MCF 10A (cell line): ENCODE data around the gene RAD51B. TPM values are rescaled to one million over a fixed set of nuclear protein-coding genes. Genes with fewer than 3 reads are reported as not detected.
A peak's percentile ranks its signal among the peaks of the same experiment; 100 is the strongest.

Experiments
- BruUV-seq: library from RNA; stranded (reverse); fragments of 400-500 nt; replicated peaks from 2 replicates; lab custom pipeline; 2021; lab: Mats Ljungman, UMichigan
- CTCF ChIA-PET: fragments of 300-600 bp; sonication (Branson Sonifier 250); formaldehyde crosslinking; extraction: SDS; loops from one replicate; lab custom pipeline; 2021; ENCODE audit warnings: antibody characterized with exemption, inconsistent platforms; lab: Yijun Ruan, JAX
- POLR2A ChIA-PET: fragments of 300-600, 350-650 bp; sonication (Branson Sonifier 250); formaldehyde crosslinking; extraction: SDS; loops from one replicate; lab custom pipeline; 2020; ENCODE audit warnings: antibody characterized with exemption, inconsistent platforms; lab: Yijun Ruan, JAX
- DNase-seq: peaks from one replicate; pipeline ENCODE4 v3.0.0-alpha.2; 2018; ENCODE audit not compliant: unreplicated experiment
- H3K27ac Mint-ChIP-seq: one replicate; pipeline ENCODE4 v1.8.0; 2022; ENCODE audit warnings: mild to moderate bottlenecking, low read depth, mixed read lengths; ENCODE audit not compliant: unreplicated experiment
- H3K27me3 Mint-ChIP-seq: one replicate; pipeline ENCODE4 v1.8.0; 2022; ENCODE audit warnings: mixed read lengths; ENCODE audit not compliant: insufficient read depth, unreplicated experiment
- H3K36me3 Mint-ChIP-seq: one replicate; pipeline ENCODE4 v1.8.0; 2022; ENCODE audit warnings: mild to moderate bottlenecking, moderate library complexity, mixed read lengths; ENCODE audit not compliant: insufficient read depth, unreplicated experiment
- H3K4me1 Mint-ChIP-seq: one replicate; pipeline ENCODE4 v1.8.0; 2022; ENCODE audit warnings: mixed read lengths; ENCODE audit not compliant: insufficient read depth, unreplicated experiment
- H3K4me3 Mint-ChIP-seq: one replicate; pipeline ENCODE4 v1.8.0; 2022; ENCODE audit warnings: mild to moderate bottlenecking, moderate library complexity, mixed read lengths; ENCODE audit not compliant: unreplicated experiment
- H3K9me3 Mint-ChIP-seq: one replicate; pipeline ENCODE4 v1.8.0; 2022; ENCODE audit warnings: mixed read lengths; ENCODE audit not compliant: unreplicated experiment
- CTCF ChIP-seq: fragments of 200-600 bp; IDR thresholded peaks from one replicate; pipeline ENCODE4 v1.8.0; 2022; ENCODE audit warnings: antibody characterized with exemption, mild to moderate bottlenecking; ENCODE audit not compliant: unreplicated experiment
- intact Hi-C: fragments of 100-400 bp; cut with micrococcal nuclease; formaldehyde crosslinking; loops from 2 replicates; pipeline ENCODE4 v1.14.1; 2022
- total RNA-seq: library from RNA; stranded (reverse); gene quantifications from 2 replicates; pipeline ENCODE4 v1.2.3, GENCODE V29; 2022

Gene RAD51B
- total RNA-seq, 1 experiment from 2014 or later, result 14.6 TPM

- H3K36me3 Mint-ChIP-seq, result no peaks in the 10 kb centered on the region
- H3K27ac Mint-ChIP-seq, result peak overlapping the region; percentile 49
- no peaks in the 10 kb centered on the region for H3K9me3 Mint-ChIP-seq
- no TSS peak for BruUV-seq
- no peak overlapping the region for H3K4me3 Mint-ChIP-seq
- no peak for TF ChIP-seq CTCF
- no peaks in the 10 kb centered on the region for H3K27me3 Mint-ChIP-seq
- DNase-seq, result no peak
- peaks cover 21% of the 10 kb centered on the region for H3K4me1 Mint-ChIP-seq
- ChIA-PET POLR2A (interaction anchor here (0.7 to 1.5 kb wide), 9 partner anchors 31 to 520 kb away, joined by 3 to 8 read pairs (median 4); partner anchors contain the start of gene ZFP36L1), CTCF (interaction anchor here (0.6 to 1.3 kb wide), 3 partner anchors 33 to 190 kb away, joined by 3 to 5 read pairs (median 3); no protein-coding TSS in a partner anchor)
- intact Hi-C loops, result no loop called here
Observed at GRCh38 chr14:68513838-68514607, 694.4 kb downstream of the RAD51B start.

- H3K27me3 Mint-ChIP-seq, result no peaks in the 10 kb centered on the region
- peaks cover 4% of the 10 kb centered on the region for H3K36me3 Mint-ChIP-seq
- H3K4me3 Mint-ChIP-seq, result no peak overlapping the region
- CTCF ChIA-PET, result interaction anchor here (0.6 to 1.3 kb wide), 2 partner anchors 33 to 102 kb away, joined by 3 to 5 read pairs; no protein-coding TSS in a partner anchor
- POLR2A ChIA-PET, result interaction anchor here (0.7 to 1.5 kb wide), 6 partner anchors 9 to 259 kb away, joined by 3 to 5 read pairs (median 4); no protein-coding TSS in a partner anchor
- no peak for TF ChIP-seq CTCF
- H3K27ac Mint-ChIP-seq, result peak overlapping the region; percentile 49
- H3K9me3 Mint-ChIP-seq, result no peaks in the 10 kb centered on the region
- DNase-seq, result peak; percentile 35
- intact Hi-C loops, result no loop called here
- peaks cover 24% of the 10 kb centered on the region for H3K4me1 Mint-ChIP-seq
- BruUV-seq, result no TSS peak
Observed at GRCh38 chr14:68514608-68515194, 695.1 kb downstream of the RAD51B start.

GRCh38 chr14:68516342-68516741 is 696.8 kb downstream of the RAD51B start:
- Mint-ChIP-seq H3K4me1 (peaks cover 32% of the 10 kb centered on the region), H3K9me3 (no peaks in the 10 kb centered on the region), H3K36me3 (peaks cover 5% of the 10 kb centered on the region), H3K4me3 (no peak overlapping the region), H3K27me3 (no peaks in the 10 kb centered on the region), H3K27ac (no peak overlapping the region)
- ChIA-PET POLR2A (interaction anchor here (6.9 kb wide), 1 partner anchor 32 kb away, joined by 101 read pairs; no protein-coding TSS in a partner anchor), CTCF (interaction anchor here (0.7 kb wide), 1 partner anchor 325 kb away, joined by 7 read pairs; no protein-coding TSS in a partner anchor)
- intact Hi-C loops, result no loop called here
- BruUV-seq, result no TSS peak
- no peak for DNase-seq
- TF ChIP-seq CTCF, result no peak

GRCh38 chr14:68518166-68518565 is 698.6 kb downstream of the RAD51B start:
- H3K4me1 Mint-ChIP-seq, result peaks cover 33% of the 10 kb centered on the region
- DNase-seq, result no peak
- H3K9me3 Mint-ChIP-seq, result no peaks in the 10 kb centered on the region
- POLR2A ChIA-PET, result interaction anchor here (0.6 to 6.9 kb wide), 16 partner anchors 11 to 579 kb away, joined by 3 to 101 read pairs (median 4); partner anchors contain the start of gene ZFP36L1
- H3K36me3 Mint-ChIP-seq, result peaks cover 5% of the 10 kb centered on the region
- no peak overlapping the region for H3K27ac Mint-ChIP-seq
- no peak for TF ChIP-seq CTCF
- intact Hi-C loops, result no loop called here
- no peaks in the 10 kb centered on the region for H3K27me3 Mint-ChIP-seq
- BruUV-seq, result no TSS peak
- CTCF ChIA-PET, result interaction anchor here (0.7 to 0.9 kb wide), 5 partner anchors 21 to 1140 kb away, joined by 3 to 4 read pairs (median 3); no protein-coding TSS in a partner anchor
- no peak overlapping the region for H3K4me3 Mint-ChIP-seq
